NB4 (cell line): ENCODE data around the gene TTLL5.

Source experiments
- CTCF ChIP-seq: IDR thresholded peaks from one replicate; pipeline ENCODE4 v1.5.1; 2012; ENCODE audit warnings: low read depth, low read length
- MYC ChIP-seq: IDR thresholded peaks from 2 replicates; pipeline ENCODE4 v1.6.1; 2011; ENCODE audit warnings: low read depth, low read length
- POLR2A ChIP-seq: IDR thresholded peaks from 2 replicates; pipeline ENCODE4 v1.6.1; 2011; ENCODE audit warnings: mild to moderate bottlenecking; ENCODE audit not compliant: insufficient read length; ENCODE audit errors: extremely low read depth

- TF ChIP-seq CTCF = no peak
- no peak for TF ChIP-seq POLR2A
- TF ChIP-seq MYC = no peak
Measured at GRCh38 chr14:75720116-75720515, 59.1 kb downstream of the TTLL5 start.
